Posterior cingulate gyrus (tissue), 11 donors: Measurements from ENCODE around the gene CRABP1.
"Not testable (repeated sequence)": the region's sequence is repeated elsewhere in the genome, so short reads cannot be mapped to it uniquely, and the experiment has no call there.

ENCODE experiments used
- DNase-seq, 10 donors: peaks; one replicate each; pipeline versions ENCODE4 v3.0.0 to v3.0.0-alpha.2; 2020 to 2021; ENCODE audit warnings: mixed read lengths in 3 of 10
- intact Hi-C: fragments of 100-400 bp; cut with DNase I; formaldehyde crosslinking; loops from one replicate; pipeline ENCODE4 v1.15.1; 2023

The CRABP1 gene

GRCh38 chr15:78368651-78369050 lies 28.5 kb downstream of the CRABP1 start:
- DNase-seq: no peak
- intact Hi-C loops: no loop called here

- intact Hi-C loops: no loop called here
- DNase-seq: no peak
Measured at GRCh38 chr15:78369161-78369560, 29.0 kb downstream of the CRABP1 start.

DNA sequence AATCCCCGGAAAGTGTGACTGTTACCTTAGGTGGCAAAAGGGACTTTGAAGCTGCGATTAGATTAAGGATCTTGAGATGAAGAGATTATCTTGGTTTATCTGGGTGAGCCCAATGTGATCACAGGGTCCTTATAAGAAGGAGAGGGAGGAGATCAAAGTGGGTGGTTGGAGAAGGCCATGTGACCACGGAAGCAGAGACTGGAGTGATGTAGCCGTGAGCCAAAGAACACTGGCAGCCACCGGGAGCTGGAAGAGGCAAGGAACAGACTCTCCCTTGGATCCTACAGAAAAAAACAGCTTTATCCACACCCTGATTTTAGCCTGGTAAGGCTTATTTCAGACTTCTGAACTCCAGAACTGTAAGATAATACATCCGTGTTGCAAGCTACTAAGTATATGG lies 29.9 kb downstream of the CRABP1 start:
- intact Hi-C loops: no loop called here
- no peak for DNase-seq

DNA sequence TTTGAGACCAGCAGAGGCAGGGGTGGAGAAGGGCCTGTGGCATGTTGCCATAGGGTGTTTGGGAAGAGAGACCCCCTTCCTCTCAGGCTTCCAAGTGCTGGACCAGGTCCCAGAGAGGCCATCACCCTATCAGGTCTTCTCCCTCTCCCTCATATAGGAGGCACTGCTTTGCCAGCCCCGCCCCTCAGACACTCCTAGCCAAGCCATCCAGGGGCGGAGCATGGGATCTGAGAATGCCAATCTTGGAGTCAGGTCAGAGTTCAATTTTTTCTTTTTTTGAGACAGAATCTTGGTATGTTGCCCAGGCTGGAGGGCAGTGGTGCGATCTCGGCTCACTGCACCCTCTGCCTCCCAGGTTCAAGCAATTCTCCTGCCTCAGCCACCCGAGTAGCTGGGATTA lies 32.7 kb downstream of the CRABP1 start:
- no peak for DNase-seq
- intact Hi-C loops: no loop called here

DNA sequence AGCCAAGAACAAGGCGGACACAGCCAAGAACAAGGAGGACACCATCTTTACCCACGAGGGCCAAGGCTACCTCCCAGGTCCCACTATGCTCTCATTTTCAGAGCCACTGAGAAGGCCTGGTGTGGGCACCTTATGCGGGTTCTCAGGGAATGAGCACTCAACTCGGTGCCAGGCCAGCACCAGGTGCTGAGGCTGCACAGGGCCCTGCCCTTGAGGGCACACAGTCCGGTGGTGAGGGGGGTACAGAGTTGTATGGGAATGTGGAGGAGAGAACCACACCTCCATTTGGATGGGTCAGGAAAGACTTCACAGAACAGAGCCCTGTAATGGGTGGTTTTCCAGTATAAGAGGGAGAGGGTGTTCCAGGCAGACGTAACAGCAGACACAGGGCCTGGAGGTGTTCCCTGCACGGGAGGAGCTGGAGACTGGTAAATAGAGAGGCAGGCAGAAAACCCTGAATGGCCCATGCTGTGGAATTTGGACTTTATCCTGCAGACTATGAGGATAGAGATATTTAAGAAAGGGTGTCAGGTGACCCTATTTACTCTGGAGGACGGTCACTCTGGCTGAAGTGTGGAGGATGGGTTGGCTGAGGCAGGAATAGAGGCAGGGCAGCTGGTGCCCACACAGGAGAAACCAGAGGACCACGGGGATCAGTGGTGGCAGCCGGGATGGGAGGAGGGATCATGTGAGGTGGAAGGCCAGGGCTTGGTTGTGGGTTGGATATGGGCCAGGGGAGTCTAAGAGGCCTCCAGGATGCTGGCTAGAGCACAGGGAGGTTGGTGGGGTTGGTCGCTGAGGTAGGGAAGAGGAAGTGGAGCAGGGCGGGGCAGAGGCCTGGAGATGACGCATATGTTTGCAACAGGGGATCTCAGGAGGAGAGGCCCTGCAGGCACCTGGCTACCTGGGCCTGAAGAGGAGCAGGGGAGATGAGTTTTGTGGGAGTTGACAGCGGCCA lies 34.6 kb downstream of the CRABP1 start:
- intact Hi-C loops: no loop called here
- DNase-seq: no peak

DNA sequence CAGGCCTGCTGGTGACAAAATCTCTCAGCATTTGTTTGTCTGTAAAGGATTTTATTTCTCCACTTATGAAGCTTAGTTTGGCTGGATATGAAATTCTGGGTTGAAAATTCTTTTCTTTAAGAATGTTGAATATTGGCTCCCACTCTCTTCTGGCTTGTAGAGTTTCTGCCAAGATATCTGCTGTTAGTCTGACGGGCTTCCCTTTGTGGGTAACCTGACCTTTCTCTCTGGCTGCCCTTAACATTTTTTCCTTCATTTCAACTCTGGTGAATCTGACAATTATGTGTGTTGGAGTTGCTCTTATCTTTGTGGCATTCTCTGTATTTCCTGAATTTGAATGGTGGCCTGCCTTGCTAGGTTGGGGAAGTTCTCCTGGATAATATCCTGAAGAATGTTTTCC lies 40.0 kb downstream of the CRABP1 start:
- DNase-seq, intact Hi-C loops: not testable (repeated sequence)

DNA sequence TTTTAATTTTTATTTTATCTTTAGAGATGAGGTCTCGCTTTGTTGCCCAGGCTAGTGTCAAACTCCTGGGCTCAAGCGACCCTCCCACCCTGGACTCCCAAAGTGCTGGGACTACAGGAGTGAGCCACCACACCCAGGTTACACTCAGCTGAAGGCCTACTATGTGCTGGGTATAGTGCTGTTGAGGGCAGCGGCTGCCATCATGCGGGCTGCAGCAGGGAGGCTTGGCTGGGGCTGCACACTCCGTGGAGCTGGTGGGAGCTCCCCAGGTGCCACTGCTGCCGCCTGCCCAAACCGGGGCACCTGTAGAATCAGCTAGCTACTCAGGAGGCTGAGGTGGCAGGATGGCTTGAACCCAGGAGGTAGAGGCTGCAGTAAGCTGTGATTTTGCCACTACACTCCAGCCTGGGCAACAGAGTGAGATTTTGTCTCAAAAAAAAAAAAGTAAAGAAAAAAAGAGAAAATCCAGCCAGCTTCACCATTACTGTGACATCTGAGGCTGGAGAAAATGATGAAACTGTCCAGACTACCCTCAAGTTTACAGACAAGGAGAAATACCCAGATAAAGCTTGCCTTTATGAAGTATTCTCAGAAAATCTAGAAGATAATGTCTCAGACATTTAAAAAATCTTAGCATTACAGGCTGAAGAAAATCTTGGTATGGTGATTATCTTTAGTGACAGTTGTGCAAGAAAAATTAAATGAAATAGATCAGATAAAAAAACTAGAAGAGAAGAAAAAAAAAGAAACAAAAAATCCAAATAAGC lies 42.1 kb downstream of the CRABP1 start:
- intact Hi-C loops: no loop called here
- no peak for DNase-seq

DNA sequence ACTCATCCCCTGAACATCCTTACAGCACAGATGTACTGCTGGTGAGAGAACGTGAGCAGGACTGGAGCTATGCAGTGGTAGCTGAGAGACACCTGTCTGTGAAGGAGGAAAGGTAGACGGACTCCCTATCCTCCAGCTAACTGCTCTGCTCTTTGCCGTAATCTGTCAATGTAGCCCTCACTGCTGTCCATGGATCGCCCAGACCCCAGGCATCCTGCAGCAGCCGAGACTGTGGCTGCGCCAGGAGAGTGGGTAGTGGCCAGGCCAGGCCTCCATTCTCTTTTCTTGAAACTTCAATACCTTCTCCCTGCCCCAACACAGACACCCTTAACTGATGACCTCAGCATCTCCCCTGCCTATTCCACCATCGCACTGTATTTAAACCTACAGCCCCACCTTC lies 44.5 kb downstream of the CRABP1 start:
- no peak for DNase-seq
- intact Hi-C loops: no loop called here

- DNase-seq: no peak
- intact Hi-C loops: no loop called here
Measured at GRCh38 chr15:78387246-78388037, 47.3 kb downstream of the CRABP1 start.

DNA sequence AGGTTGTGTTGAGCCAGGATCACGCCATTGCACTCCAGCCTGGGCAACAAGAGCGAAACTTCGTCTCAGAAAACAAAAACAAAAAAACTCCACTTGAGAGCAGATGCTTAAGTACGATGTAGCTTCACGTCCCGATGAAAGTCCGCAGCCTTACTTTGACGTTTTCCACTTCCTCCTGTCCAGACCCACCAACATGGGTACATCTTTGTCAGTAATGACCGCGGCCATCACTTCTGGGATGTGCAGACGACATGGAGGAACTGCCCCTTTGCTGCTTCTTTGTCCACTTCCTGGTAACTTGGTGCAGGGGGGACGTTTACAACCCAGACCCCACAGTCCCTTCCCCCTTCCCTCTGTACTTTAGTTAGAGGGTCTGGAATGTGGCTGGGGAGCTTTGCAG lies 48.7 kb downstream of the CRABP1 start:
- DNase-seq: no peak
- intact Hi-C loops: no loop called here

DNA sequence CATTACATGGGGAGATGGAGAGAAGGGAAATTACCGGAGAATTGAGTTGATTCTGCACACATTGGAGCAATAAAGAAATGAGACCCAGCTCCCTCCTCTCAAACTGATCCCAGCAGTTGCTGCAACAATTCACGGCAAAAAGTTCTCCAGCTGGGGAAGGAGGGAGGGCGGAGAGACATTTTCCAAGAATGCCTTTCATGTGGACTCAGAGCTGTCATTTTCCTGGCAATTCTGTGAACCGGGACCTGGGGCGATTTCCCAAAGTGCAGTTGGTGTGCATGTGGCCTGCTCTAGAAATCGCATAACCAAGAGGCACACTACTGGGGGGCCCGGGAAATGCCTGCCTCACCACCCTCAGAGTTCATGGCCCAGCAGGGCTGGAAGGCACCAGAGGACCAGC lies 49.2 kb downstream of the CRABP1 start:
- DNase-seq: no peak
- intact Hi-C loops: no loop called here

GRCh38 chr15:78389738-78390137 lies 49.6 kb downstream of the CRABP1 start:
- intact Hi-C loops: no loop called here
- DNase-seq: no peak

GRCh38 chr15:78390242-78390641 lies 50.1 kb downstream of the CRABP1 start:
- intact Hi-C loops: no loop called here
- no peak for DNase-seq

GRCh38 chr15:78390826-78391225 lies 50.7 kb downstream of the CRABP1 start:
- intact Hi-C loops: no loop called here
- DNase-seq: no peak

- intact Hi-C loops: no loop called here
- no peak for DNase-seq
Measured at GRCh38 chr15:78391781-78392180, 51.6 kb downstream of the CRABP1 start.

GRCh38 chr15:78392430-78392829 lies 52.3 kb downstream of the CRABP1 start:
- intact Hi-C loops: no loop called here
- DNase-seq: peak in 8 of 10 donors; percentile 33 to 92 (median 60)

DNA sequence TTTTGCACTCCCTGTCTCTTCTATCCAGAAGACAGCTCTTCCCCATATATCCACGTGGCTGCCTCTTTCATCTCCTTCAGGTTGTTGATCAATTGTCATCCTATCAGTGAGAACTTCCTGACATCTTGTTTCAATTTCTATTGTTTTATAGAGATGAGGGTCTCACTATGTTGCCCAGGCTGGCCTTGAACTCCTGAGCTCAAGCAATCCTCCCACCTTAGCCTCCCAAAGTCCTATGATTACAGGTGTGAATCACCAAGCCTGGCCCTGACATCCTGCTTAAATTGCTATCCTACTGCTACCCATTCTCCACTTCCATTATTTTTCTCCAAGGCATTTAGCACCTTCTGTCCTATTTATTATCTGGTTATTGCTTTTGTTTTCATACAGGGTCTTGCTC lies 53.0 kb downstream of the CRABP1 start:
- DNase-seq: no peak
- intact Hi-C loops: no loop called here

- no peak for DNase-seq
- intact Hi-C loops: no loop called here
Measured at GRCh38 chr15:78394026-78394425, 53.9 kb downstream of the CRABP1 start.

DNA sequence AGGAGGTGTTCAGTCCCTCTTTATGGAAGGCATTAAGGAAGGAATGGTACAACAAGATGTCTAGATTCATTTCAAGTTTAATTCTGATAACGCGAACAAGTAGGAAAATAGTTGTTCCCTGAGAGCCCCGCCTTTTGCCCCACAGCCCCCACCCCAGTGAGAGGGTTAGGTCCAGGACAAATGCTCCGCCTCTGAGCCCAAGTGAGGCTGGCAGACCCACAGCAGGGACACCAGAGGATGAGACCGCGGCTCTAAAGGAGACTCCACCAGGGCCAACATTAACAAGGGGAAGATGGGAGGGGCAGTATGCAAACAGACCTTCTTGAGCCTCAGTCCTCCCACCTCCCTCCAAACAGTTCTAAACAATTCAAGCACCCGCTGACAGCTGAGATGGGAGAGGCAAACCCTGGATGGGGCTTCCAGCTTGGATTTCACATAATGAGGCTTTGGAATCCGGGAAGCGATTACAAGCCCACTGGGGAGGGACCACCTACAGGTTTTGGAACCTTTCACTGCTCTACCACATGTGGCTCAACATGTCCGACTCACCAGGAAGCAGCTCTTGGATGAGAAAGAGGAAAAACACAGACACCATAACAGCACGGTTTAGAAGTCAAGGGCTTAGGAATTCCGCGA lies 54.9 kb downstream of the CRABP1 start:
- DNase-seq: no peak
- intact Hi-C loops: no loop called here

GRCh38 chr15:78396186-78396814 lies 56.1 kb downstream of the CRABP1 start:
- no peak for DNase-seq
- intact Hi-C loops: no loop called here
